GM12878 (cell line): ENCODE results near the gene NLGN4X. TPM values are rescaled to one million over a fixed set of nuclear protein-coding genes. Genes with fewer than 3 reads are reported as not detected.

Experiments used
- ATAC-seq: fragments of 200-7000 bp; cut with Tn5 transposase; 3 replicates; pipeline ENCODE4 v1.9.1; 2020; ENCODE audit warnings: mild to moderate bottlenecking, moderate library complexity
- BruUV-seq: library from RNA; stranded (reverse); fragments of 400-500 nt; replicated peaks from 2 replicates; lab custom pipeline; 2021; lab: Mats Ljungman, UMichigan
- CTCF ChIA-PET: fragments of 300-600 bp; sonication (Branson Sonifier 250); formaldehyde crosslinking; extraction: SDS; loops from one replicate; lab custom pipeline; 2021; ENCODE audit warnings: inconsistent platforms; lab: Yijun Ruan, JAX
- POLR2A ChIA-PET: fragments of 350-600 bp; formaldehyde crosslinking; extraction: SDS; loops from one replicate; lab custom pipeline; 2021; ENCODE audit warnings: inconsistent platforms; lab: Charles Lee
- RAD21 ChIA-PET: fragments of 300-600 bp; sonication (Branson Sonifier 250); formaldehyde crosslinking; loops from one replicate; lab custom pipeline; 2023; ENCODE audit warnings: antibody characterized with exemption; ENCODE audit not compliant: unreplicated experiment; lab: Charles Lee
- SMC1A ChIA-PET: fragments of 300-600 bp; sonication (Branson Sonifier 250); formaldehyde crosslinking; loops from one replicate; lab custom pipeline; 2023; ENCODE audit not compliant: unreplicated experiment, uncharacterized antibody; lab: Charles Lee
- DNase-seq: peaks from one replicate; pipeline ENCODE4 v3.0.0-alpha.2; 2011; ENCODE audit warnings: low read depth, low spot score
- FAIRE-seq: peaks from 3 replicates; lab custom pipeline; 2011; peaks lifted over from hg19 to GRCh38; lab: Jason Lieb, UNC
- H2AFZ ChIP-seq: 2 replicates; pipeline ENCODE4 v1.6.0; 2011; ENCODE audit warnings: low read depth, low read length, control low read depth; ENCODE audit not compliant: control insufficient read depth
- H3K27ac ChIP-seq: 2 replicates; pipeline ENCODE4 v1.5.1; 2011; ENCODE audit warnings: control low read depth; ENCODE audit not compliant: control insufficient read depth, insufficient read depth
- H3K27me3 ChIP-seq, 2 experiments: replicated peaks in 1 of 2; 2 replicates each; pipeline versions ENCODE4 v1.6.0 to v1.6.1; 2011; ENCODE audit warnings: low read length in 1 of 2; ENCODE audit not compliant: control insufficient read depth in 2 of 2, insufficient read depth in 2 of 2
- H3K36me3 ChIP-seq, 2 experiments: 2 replicates each; pipeline ENCODE4 v1.5.1; 2011; ENCODE audit warnings: low read length in 1 of 2; ENCODE audit not compliant: control insufficient read depth in 2 of 2, insufficient read depth in 2 of 2
- H3K4me1 ChIP-seq: 2 replicates; pipeline ENCODE4 v1.6.1; 2011; ENCODE audit warnings: mild to moderate bottlenecking, low read length, moderate library complexity, mixed read lengths; ENCODE audit not compliant: control insufficient read depth, insufficient read depth
- H3K4me2 ChIP-seq: 2 replicates; pipeline ENCODE4 v1.6.0; 2011; ENCODE audit warnings: control low read depth; ENCODE audit not compliant: control insufficient read depth, insufficient read depth
- H3K4me3 ChIP-seq: fragments of 200-600 bp; sonication (generic); 2 replicates; pipeline ENCODE4 v1.5.1; 2016
- H3K79me2 ChIP-seq: 2 replicates; pipeline ENCODE4 v1.6.0; 2011; ENCODE audit warnings: low read length; ENCODE audit not compliant: control insufficient read depth, insufficient read depth
- H3K9ac ChIP-seq: 2 replicates; pipeline ENCODE4 v1.8.0; 2011; ENCODE audit warnings: low read length, control low read depth, mixed read lengths; ENCODE audit not compliant: control insufficient read depth, insufficient read depth
- H3K9me3 ChIP-seq: replicated peaks from 3 replicates; pipeline ENCODE4 v1.5.1; 2011; ENCODE audit warnings: mild to moderate bottlenecking, low read length; ENCODE audit not compliant: control insufficient read depth, insufficient read depth
- H4K20me1 ChIP-seq: 2 replicates; pipeline ENCODE4 v1.6.0; 2011; ENCODE audit not compliant: control insufficient read depth, insufficient read depth
- CEBPB ChIP-seq, 2 experiments: fragments of 150-350 bp in 1 of 2; IDR thresholded peaks; 2 replicates each; pipeline ENCODE4 v1.6.1; 2012 to 2014; ENCODE audit warnings: low read depth in 2 of 2, low read length in 2 of 2, borderline replicate concordance in 1 of 2, inconsistent platforms in 1 of 2
- CREM ChIP-seq: IDR thresholded peaks from 2 replicates; pipeline ENCODE4 v1.6.1; 2014; ENCODE audit warnings: antibody characterized with exemption, low read depth
- ETV6 ChIP-seq, 2 experiments: fragments of 450-650 bp in 1 of 2; IDR thresholded peaks in 1 of 2; conservative IDR thresholded peaks in 1 of 2; 2 replicates each; pipeline ENCODE4 v1.6.1; 2014; ENCODE audit warnings: antibody characterized with exemption in 1 of 2, borderline replicate concordance in 1 of 2, low read depth in 1 of 2, mild to moderate bottlenecking in 1 of 2, moderate library complexity in 1 of 2
- IRF5 ChIP-seq: fragments of 450-650 bp; IDR thresholded peaks from 2 replicates; pipeline ENCODE4 v1.6.1; 2017; ENCODE audit warnings: borderline replicate concordance
- MAX ChIP-seq: IDR thresholded peaks from 2 replicates; pipeline ENCODE4 v1.6.1; 2012; ENCODE audit warnings: low read depth, low read length, improper control_type of control experiment
- MYC ChIP-seq: IDR thresholded peaks from 2 replicates; pipeline ENCODE4 v1.6.1; 2011; ENCODE audit warnings: mild to moderate bottlenecking, low read length, moderate library complexity, inconsistent platforms; ENCODE audit not compliant: insufficient read depth, insufficient replicate concordance, insufficient read length, severe bottlenecking
- RB1 ChIP-seq: fragments of 450-650 bp; formaldehyde crosslinking; IDR thresholded peaks from 2 replicates; pipeline ENCODE4 v1.6.1; 2017; ENCODE audit warnings: mild to moderate bottlenecking, borderline replicate concordance
- RELB ChIP-seq: fragments of 450-650 bp; IDR thresholded peaks from 2 replicates; pipeline ENCODE4 v1.6.1; 2017; ENCODE audit warnings: low read depth, mild to moderate bottlenecking, moderate library complexity
- RFX5 ChIP-seq: IDR thresholded peaks from 2 replicates; pipeline ENCODE4 v1.6.1; 2011; ENCODE audit warnings: low read depth, low read length, improper control_type of control experiment
- SIN3A ChIP-seq: IDR thresholded peaks from 2 replicates; pipeline ENCODE4 v1.6.1; 2012; ENCODE audit warnings: low read depth, low read length, improper control_type of control experiment
- STAT1 ChIP-seq: fragments of 450-650 bp; conservative IDR thresholded peaks from 2 replicates; pipeline ENCODE4 v1.6.1; 2014; ENCODE audit warnings: antibody characterized with exemption, mild to moderate bottlenecking
- TCF7 ChIP-seq: IDR thresholded peaks from 2 replicates; pipeline ENCODE4 v1.6.1; 2014; ENCODE audit warnings: antibody characterized with exemption, borderline replicate concordance
- WRNIP1 ChIP-seq: IDR thresholded peaks from 2 replicates; pipeline ENCODE4 v1.6.1; 2011; ENCODE audit warnings: low read depth, low read length, improper control_type of control experiment, borderline replicate concordance
- ZNF274 ChIP-seq: IDR thresholded peaks from one replicate; pipeline ENCODE4 v1.8.0; 2011; ENCODE audit not compliant: insufficient read length, insufficient read depth
- WGBS: methylation state at CpG from one replicate; pipeline ENCODE4 v1.1.6; 2016; ENCODE audit warnings: low lambda C conversion rate; ENCODE audit not compliant: insufficient replicate concordance, insufficient coverage; ENCODE audit errors: missing lambda C conversion rate; 5-methylcytosine and 5-hydroxymethylcytosine counted together
- in situ Hi-C: fragments of 300-500 bp; cut with MboI; formaldehyde crosslinking; loops from 9 replicates; pipeline ENCODE4 v1.14.3; 2018; ENCODE audit warnings: mixed read lengths
- intact Hi-C: fragments of 100-400 bp; cut with micrococcal nuclease; formaldehyde crosslinking; loops from one replicate; pipeline ENCODE4 v1.14.2; 2022; ENCODE audit not compliant: unreplicated experiment
- polyA plus RNA-seq, 11 experiments: library from polyadenylated mRNA; depleted of rRNA in 4 of 11; unstranded in 6 of 11; stranded (reverse) in 5 of 11; fragments of >200 nt; fragmentation: Nextera tagmentation in 4 of 11; fragmentation: Illumina TruSeq in 1 of 11; extraction: Ambion mirVana in 4 of 11; extraction: Trizol in 1 of 11; gene quantifications; 1 replicate in 1 of 11; 2 replicates in 10 of 11; pipeline versions ENCODE4 v1.2.1 to v1.2.3, GENCODE V29; 2011 to 2016; ENCODE audit warnings: inconsistent platforms in 2 of 11, missing spikeins in 2 of 11, low read depth in 1 of 11
- total RNA-seq, 4 experiments: library from RNA; depleted of rRNA in 3 of 4; stranded (reverse); fragments of >200 nt in 3 of 4; fragmentation: Illumina TruSeq in 1 of 4; extraction: Trizol in 1 of 4; gene quantifications; 2 replicates each; pipeline versions ENCODE4 v1.2.1 to v1.2.3, GENCODE V29; 2013 to 2021
- TF ChIP-seq, protein P1 (sequence below): fragments of 450-650 bp; IDR thresholded peaks from 2 replicates; pipeline ENCODE4 v1.6.1; 2016; ENCODE audit warnings: mild to moderate bottlenecking

NLGN4X gene
- total and polyA plus RNA-seq, 10 of the 15 experiments (the other 5 are each of a cell fraction or from before 2014, with no cell fraction given): 0.02 to 1.5 (median 0.09) TPM; not detected in 2

- in situ Hi-C loops: no loop called here
- FAIRE-seq (no peak), DNase-seq (no peak), ATAC-seq (no peak)
- no TSS peak for BruUV-seq
- H3K36me3 ChIP-seq: no peaks in the 10 kb centered on the region
- intact Hi-C loops: no loop called here
- WGBS: 0% methylated on average over 1 of the region's 1 CpG
- no peaks in the 10 kb centered on the region for H3K9me3 ChIP-seq
- no peak overlapping the region for H3K4me2 ChIP-seq
- no peak overlapping the region for H3K9ac ChIP-seq
- ChIA-PET SMC1A (no interaction called here), CTCF (no interaction called here), POLR2A (no interaction called here), RAD21 (no interaction called here)
- H3K79me2 ChIP-seq: no peaks in the 10 kb centered on the region
- TF ChIP-seq ETV6 (conservative IDR thresholded peaks at IDR 0.05 in 1 of 2, IDR thresholded peaks at IDR 0.05 in 1 of 2; ENCODE audit: borderline replicate concordance in 1 of 2, low read depth in 1 of 2) (no peak), STAT1 (no peak), WRNIP1 (no peak), CREM (no peak), ZNF274 (no peak), SIN3A (no peak), MYC (no peak), IRF5 (no peak), RB1 (no peak), TCF7 (no peak), RFX5 (no peak), MAX (no peak), CEBPB (IDR thresholded peaks at IDR 0.05; ENCODE audit: borderline replicate concordance in 1 of 2, low read depth in 2 of 2, low read length in 2 of 2) (no peak), RELB (no peak)
- TF ChIP-seq, protein P1, sequence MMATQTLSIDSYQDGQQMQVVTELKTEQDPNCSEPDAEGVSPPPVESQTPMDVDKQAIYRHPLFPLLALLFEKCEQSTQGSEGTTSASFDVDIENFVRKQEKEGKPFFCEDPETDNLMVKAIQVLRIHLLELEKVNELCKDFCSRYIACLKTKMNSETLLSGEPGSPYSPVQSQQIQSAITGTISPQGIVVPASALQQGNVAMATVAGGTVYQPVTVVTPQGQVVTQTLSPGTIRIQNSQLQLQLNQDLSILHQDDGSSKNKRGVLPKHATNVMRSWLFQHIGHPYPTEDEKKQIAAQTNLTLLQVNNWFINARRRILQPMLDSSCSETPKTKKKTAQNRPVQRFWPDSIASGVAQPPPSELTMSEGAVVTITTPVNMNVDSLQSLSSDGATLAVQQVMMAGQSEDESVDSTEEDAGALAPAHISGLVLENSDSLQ: no peak
- no peak overlapping the region for H2AFZ ChIP-seq
- no peak overlapping the region for H3K4me3 ChIP-seq
- no peaks in the 10 kb centered on the region for H4K20me1 ChIP-seq
- no peaks in the 10 kb centered on the region for H3K4me1 ChIP-seq
- H3K27ac ChIP-seq: no peak overlapping the region
- no peaks in the 10 kb centered on the region for H3K27me3 ChIP-seq
These were observed 249.3 kb downstream of the NLGN4X start for GRCh38 chrX:5979338-5979737.
